Measurements from ENCODE around the gene PNMA6F.

PNMA6F gene

DNA sequence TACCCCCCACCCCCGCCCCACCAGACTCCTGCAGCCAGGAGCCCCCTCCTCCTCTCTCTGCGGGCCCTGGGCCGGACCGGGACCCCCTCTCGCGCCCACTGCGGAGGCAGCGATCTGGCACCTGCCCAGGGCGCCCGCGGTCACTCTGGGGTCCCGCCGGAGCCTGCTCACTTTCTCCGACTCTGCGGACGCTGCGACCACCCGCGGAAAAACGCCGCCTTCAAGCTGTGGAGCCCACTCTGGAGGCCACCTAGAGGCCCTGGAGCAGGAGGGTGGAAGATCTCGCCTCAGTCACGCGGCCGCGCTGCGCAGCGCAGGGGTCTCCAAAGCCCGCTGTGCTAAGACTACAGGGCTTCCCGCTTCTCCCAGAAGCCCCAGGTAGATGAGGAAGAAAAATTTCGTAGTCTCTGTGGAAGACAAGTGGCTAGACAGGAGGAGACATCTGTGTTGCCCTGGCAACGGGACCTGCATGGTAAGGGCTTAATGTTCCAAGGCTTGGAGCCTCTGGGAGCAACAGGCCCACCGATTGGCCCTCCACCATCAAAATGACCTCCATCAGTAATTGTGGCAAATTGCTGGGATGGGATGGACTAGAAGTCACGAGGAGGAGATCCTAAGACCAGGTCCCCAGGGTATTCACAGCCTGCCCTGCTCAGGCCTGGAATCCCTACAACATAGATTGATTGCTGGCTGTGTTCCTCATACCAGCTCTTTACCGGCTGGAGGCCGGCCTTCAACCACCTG lies at the start of gene PNMA6F:
PNMA6F (minus strand) TSS at position 387 of the 744 bp plus-strand sequence. CDS start 1,093 bp downstream, outside the sequence.
- no peak for TF ChIP-seq CTCF (IDR thresholded peaks at IDR 0.05; ENCODE audit: low read length, missing control alignments)
- no peak within 1 kb of the TSS for H3K4me3 ChIP-seq (replicated peaks; ENCODE audit: low read depth, low read length)
- DNase-seq (ENCODE audit: low read depth) = no peak

- TF ChIP-seq CTCF (IDR thresholded peaks at IDR 0.05; ENCODE audit: low read length, missing control alignments) = no peak
These were observed 49.7 kb upstream of the PNMA6F start for GRCh38 chrX:153371256-153371655.

DNA sequence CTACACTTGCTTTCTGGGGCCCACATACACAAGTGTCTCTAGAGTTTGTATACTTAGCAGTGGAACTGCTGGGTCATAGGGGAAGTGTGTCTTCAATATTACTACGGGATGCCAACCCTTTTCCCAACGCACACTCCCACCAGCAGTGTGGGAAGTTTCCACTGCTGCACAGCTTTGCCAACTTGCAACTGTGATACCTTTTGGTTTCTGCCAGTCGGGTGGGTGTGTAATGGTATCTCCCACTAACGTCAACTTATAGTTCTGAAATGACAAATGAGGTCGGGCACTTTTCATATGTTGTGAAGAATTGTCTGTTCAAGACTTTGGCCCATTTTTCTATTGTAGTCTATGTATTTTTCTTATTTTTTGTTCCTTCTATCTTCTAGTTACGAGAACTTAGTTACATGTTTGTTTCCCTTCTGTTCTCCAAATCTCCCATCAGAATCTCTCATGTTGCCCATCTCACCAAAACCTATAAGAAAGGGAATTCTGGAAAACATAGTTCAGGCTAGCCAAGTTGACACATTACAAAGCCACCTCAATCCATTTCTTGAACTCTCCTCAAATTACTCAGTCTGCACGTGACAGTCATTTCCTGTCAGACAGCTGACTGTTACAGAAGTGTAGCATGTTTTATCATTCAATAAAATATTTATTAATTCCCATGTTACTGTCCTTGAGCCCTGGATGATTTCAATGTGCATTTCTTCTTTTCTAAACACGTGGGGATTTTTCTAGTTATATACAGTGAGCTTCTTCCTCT lies 48.9 kb upstream of the PNMA6F start:
- no peak overlapping the region for H3K4me3 ChIP-seq (replicated peaks; ENCODE audit: low read depth, low read length)
- DNase-seq (ENCODE audit: low read depth) = no peak
- TF ChIP-seq CTCF (IDR thresholded peaks at IDR 0.05; ENCODE audit: low read length, missing control alignments) = no peak

More at GRCh38 chrX:153371256-153371655, 49.7 kb upstream of the PNMA6F start:
- DNase-seq (ENCODE audit: low read depth) = no peak
- H3K4me3 ChIP-seq (replicated peaks; ENCODE audit: low read depth, low read length) = no peak overlapping the region

DNA sequence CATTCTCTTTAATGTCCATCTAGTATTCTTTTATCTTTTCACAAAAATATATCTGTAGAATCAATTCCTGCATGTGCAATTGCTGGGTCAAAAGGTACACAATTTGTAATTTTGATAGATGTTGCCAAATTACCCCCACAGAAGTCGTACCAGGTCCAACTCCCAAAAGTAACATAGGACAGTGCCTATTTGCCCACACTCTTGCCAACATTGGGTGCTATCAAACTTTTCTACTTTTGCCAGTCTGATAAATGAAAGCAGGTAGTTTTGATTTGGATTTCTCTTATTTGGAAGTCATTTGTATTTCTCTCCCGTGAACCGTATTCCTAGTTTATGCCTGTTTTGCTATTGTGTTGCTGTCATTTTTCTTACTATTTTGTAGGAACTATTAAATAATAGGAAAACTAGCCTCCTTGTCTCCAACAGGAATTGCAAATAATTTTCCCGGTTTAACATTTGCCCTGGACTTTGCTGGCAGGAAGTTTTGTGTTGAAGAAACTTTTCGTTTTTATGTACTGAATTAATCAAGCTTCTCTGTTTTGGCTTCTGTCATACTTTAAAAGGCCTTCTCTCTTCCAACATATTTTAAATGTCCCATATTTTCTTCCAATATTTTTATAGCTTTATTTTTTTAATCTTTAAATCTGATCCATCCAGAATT lies 45.4 kb upstream of the PNMA6F start:
- TF ChIP-seq CTCF (IDR thresholded peaks at IDR 0.05; ENCODE audit: low read length, missing control alignments) = no peak

DNA sequence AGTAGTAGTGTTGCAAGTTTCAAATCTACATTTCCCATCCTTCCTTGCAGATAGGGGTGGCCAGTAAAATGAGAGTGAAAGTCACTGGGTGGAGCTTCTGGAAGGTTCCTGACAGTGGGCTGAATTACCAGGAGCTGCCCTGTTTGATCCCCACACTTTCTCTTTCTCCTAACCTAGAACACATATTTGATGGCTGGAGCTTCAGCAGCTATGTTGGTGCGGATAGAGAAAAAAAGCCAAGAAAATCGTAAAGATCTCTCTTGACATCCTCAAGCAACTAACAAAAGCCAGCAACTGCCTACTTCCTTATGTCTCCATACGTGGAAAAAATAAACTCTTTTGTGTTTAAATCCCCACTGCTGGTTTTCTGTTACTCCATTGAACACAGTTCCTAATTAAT lies 44.6 kb upstream of the PNMA6F start:
- TF ChIP-seq CTCF (IDR thresholded peaks at IDR 0.05; ENCODE audit: low read length, missing control alignments) = no peak
- no peak for DNase-seq (ENCODE audit: low read depth)
- H3K4me3 ChIP-seq (replicated peaks; ENCODE audit: low read depth, low read length) = no peak overlapping the region

More for the DNA sequence above, 45.4 kb upstream of the PNMA6F start:
- no peak for DNase-seq (ENCODE audit: low read depth)
- no peak overlapping the region for H3K4me3 ChIP-seq (replicated peaks; ENCODE audit: low read depth, low read length)

DNA sequence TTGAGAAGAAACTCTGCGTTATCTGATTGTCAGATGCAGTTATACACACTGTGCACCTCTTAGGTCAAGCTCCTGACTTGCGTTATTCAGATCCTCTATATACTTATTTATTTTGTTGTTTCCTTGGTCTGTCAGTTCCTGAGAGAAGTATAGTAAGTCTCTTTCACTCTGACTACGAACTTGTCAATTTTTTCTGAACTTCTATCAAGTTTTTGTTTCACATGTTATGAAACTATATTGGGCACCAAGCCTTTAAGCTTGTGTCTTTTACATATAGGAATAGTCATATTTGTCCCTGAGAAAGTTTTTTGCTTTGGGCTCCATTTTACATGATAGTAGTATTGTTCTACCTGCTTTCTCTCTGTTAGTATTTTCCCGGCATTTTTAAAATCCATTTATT lies 44.1 kb upstream of the PNMA6F start:
- no peak overlapping the region for H3K4me3 ChIP-seq (replicated peaks; ENCODE audit: low read depth, low read length)
- DNase-seq (ENCODE audit: low read depth) = no peak
- TF ChIP-seq CTCF (IDR thresholded peaks at IDR 0.05; ENCODE audit: low read length, missing control alignments) = no peak

Measured in fibroblast of pulmonary artery (primary cell).